Measurements from ENCODE around the gene DIDO1.
A peak's percentile ranks its signal among the peaks of the same experiment; 100 is the strongest.

Gene DIDO1

DNA sequence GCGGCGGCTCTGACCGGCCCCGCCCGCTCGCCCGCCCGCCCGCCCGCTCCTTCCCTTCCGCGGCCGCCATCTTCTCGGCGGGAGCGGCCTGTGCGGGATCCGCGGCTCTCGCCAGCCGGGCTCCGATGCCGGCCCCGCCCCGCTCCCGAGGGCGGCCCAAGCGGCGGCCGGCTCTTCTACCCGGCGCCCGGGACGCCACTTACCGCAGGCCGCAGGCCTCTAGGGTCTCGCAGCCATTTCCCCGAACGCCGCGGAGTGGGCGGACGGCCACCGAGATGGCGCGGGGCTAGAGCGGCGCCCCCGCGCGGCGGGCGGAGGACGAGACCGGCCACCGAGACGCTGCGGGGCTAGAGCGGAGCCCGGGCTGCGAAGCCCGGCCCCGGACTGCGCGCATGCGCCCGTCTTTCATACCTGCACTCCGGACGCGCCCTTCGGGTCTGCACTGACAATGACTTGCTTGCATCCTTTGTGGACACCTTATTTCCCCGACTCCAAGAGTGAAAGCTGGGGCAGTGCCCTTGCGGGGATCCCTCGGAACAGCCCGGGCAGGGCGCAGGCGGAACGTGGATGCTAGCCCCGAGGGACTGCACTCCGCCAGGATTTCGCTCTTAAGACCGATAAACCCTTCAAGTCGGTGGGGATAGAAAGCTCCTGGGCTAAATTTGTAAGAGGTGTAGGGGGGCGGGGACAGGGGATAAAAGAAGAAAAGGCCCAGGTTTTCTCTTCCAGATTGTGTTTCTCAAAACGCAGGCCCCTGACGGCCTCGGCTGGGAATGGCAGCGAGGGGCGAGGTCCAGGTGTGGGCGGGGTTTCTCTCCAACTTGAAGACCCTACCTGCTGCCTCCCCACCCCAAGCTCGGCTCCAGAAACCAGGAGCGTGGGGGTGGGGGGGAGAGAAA lies at the start of gene DIDO1:
Gene DIDO1 (minus strand): TSS at position 277 of the 899 bp plus-strand sequence.
- peak; percentile 77 to 85 (median 83) for DNase-seq (ENCODE audit: low read depth in 3 of 3)

DNA sequence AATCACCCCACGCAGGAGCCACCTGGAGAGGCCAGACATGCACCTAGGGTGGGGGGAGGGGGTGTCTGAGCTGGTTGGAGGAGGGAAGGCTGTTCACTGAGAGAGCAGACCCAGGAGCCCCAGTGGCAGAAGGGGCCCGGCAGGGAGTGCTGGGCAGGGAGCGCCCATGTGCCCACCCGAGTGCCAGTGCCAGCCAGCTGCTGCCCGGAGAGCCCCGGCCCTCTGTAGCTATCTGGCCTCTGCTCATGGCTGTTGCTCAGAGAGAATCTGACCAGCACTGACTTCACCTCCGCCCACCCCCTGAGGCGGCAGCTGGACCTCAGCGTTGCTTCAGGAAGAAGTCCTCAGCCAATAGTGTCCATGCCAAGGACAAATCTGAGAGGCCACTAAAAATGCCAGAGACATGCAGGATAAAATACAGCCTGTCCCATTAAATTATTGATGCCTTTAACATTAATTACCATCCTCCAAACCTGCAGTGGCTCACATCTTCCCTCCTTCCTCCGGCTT lies 49.0 kb upstream of the DIDO1 start:
- no peak for DNase-seq (ENCODE audit: low read depth in 3 of 3)

GRCh38 chr20:62972845-62973745 lies 46.8 kb upstream of the DIDO1 start:
- DNase-seq (ENCODE audit: low read depth in 3 of 3) = no peak

DNA sequence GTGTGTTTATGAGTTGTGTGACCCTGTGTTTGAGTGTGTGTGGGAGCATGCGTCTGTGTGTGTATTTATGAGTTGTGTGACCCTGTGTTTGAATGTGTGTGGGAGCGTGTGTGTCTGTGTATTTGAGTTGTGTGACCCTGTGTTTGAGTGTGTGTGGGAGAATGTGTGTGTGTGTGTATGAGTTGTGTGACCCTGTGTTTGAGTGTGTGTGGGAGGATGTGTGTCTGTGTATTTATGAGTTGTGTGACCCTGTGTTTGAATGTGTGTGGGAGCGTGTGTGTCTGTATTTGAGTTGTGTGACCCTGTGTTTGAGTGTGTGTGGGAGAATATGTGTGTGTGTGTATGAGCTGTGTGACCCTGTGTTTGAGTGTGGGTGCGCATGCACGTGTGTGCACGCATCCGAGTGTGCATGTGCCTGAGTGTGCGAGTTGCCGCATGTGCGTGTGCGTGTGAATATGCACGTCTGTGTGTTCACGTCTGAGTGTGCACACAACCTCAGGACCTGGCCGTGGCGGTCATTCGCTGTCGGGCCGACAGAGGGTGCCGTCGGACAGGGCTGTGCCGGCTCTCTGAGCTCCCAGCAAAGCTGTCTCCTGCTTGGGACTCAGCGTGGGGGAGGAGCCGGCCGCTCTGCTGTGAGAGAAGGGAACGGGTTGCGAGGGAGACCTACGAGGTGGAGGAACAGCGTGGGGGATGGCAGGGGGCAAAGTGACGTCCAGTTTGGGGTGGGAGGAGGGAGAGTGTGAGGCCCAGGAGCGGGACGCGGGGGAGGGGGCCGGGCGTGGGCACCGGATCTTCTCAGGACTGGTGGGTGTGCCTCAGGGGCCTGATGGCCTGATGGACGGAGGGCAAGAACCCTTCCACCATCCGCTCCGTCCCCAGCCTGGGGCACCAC lies 45.9 kb upstream of the DIDO1 start:
- DNase-seq (ENCODE audit: low read depth in 3 of 3) = peak; percentile 76 to 82 (median 78)

- no peak for DNase-seq (ENCODE audit: low read depth in 3 of 3)
Measured at GRCh38 chr20:62971211-62971949, 45.1 kb upstream of the DIDO1 start.

GRCh38 chr20:62970307-62971210 lies 44.3 kb upstream of the DIDO1 start:
- no peak for DNase-seq (ENCODE audit: low read depth in 3 of 3)

GRCh38 chr20:62969939-62970306 lies 43.6 kb upstream of the DIDO1 start:
- DNase-seq (ENCODE audit: low read depth in 3 of 3) = no peak

- DNase-seq (ENCODE audit: low read depth in 3 of 3) = no peak
Measured at GRCh38 chr20:62969179-62969760, 43.0 kb upstream of the DIDO1 start.

DNA sequence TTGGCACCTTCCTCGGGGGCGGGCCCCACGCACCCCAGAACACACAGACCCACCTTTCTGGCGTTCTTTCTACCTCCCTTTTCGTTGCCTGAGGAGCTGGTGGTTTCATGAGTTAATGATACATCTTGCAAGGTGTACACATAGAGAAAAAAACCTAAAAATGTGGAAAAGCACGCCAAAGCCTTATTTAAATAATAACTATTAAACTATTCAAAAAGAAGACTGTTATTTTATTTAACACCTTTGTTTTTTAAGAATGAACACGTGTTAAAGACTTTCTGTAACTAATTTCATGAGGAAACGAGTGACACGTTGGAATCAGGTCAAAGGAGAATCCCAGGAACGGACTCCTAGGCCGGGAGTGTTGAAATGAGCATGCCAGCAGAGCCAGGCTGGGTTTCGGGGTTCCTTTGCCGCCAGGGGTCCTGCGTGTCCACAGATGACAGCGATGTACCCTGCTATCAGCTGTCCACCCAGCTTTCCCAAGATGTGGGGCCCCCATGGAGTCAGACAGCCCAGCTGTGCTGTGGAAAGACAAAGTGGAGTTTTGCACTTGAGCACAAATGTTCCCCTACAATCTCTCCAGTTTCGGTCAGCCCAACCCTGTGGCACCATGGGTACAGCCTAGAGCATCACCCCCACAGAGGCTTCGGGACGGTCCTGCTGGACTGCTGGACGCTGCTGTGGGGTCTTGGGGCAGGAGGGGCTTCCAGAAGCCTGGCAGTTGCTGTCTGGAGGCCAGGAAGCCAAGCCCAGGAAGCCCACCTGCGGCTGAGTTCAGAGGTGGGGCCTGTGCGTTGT lies 42.3 kb upstream of the DIDO1 start:
- DNase-seq (ENCODE audit: low read depth in 3 of 3) = no peak

- no peak for DNase-seq (ENCODE audit: low read depth in 3 of 3)
Measured at GRCh38 chr20:62967628-62968351, 41.5 kb upstream of the DIDO1 start.

DNA sequence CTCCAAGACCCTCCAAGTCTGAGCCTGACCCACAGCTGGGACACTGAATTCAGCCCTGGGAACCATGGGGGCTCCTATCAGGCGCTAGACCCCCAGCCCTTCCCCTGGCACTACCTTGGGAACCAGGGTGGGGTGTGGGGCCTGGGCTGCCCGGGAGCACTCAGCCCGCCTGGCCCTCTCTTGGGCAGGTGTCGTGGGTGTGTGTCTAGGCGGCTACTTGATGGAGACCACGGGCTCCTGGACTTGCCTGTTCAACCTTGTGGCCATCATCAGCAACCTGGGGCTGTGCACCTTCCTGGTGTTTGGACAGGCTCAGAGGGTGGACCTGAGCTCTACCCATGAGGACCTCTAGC lies 40.8 kb upstream of the DIDO1 start:
- no peak for DNase-seq (ENCODE audit: low read depth in 3 of 3)

GRCh38 chr20:62966212-62967148 lies 40.2 kb upstream of the DIDO1 start:
- no peak for DNase-seq (ENCODE audit: low read depth in 3 of 3)

- no peak for DNase-seq (ENCODE audit: low read depth in 3 of 3)
Measured at GRCh38 chr20:62965363-62965771, 39.1 kb upstream of the DIDO1 start.

DNA sequence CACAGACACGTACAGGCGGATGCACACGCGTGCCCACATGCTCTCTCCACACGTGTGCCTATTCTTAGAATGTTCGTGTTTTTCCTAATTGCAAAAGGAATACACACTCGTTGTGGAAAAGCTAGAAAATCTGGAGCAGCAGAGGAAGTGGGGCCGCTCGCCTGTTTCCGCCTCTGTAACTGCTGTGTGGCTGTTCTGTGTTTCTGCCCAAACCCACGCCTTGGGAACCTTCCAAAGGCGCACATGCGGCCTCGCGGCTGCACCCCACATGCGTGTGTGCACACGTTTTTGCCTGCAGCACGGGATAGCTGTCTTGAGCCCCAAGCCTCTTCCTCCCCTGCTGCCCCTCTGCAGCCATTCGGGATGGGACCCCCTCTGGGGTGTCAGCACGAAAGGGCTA lies 38.4 kb upstream of the DIDO1 start:
- DNase-seq (ENCODE audit: low read depth in 3 of 3) = no peak

DNA sequence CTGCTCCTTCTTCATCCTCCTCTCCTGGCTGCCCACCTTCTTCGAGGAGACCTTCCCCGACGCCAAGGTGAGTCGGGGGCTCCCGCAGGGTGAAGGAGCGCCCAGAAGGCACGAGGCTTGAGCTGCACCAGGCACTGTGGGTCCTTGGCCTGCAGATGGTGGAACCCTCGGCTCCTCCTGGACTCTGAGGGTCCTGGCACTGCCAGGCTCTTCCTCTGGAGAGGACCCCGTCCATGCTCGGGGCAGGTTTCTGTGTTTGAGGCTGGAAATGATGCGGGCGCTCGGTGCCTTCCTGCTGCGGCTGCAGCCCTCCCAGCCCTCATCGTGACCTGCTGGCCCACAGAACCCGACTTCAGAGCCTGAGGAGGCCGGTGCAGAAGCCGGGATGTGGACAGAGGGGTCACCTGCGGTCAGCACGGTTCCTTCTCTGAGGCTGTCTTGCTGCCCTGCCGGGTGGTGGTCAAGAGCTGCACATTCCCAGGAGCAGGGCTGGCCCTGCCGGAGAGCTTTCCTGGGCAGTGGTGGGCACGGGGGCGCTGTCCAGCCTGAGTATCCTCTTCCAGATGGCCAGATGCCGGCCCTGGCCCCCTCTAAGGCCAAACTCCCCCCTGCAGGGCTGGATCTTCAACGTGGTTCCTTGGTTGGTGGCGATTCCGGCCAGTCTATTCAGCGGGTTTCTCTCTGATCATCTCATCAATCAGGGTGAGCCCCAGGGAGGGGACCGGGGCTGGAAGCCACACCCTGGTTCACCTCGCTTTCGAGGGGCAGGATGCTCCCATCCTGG lies 37.5 kb upstream of the DIDO1 start:
- no peak for DNase-seq (ENCODE audit: low read depth in 3 of 3)

Measured in stimulated activated CD4-positive, alpha-beta T cell treated with anti-CD3 and anti-CD28 coated beads, TNF-alpha, amount 100 ng/mL, for 48 hours (primary cell).